K562 (cell line): ENCODE results near the gene SESN2. TPM values are rescaled to one million over a fixed set of nuclear protein-coding genes. Genes with fewer than 3 reads are reported as not detected.
A peak's percentile ranks its signal among the peaks of the same experiment; 100 is the strongest.

ENCODE experiments used
- CC2D1A ChIP-seq: fragments of 450-650 bp; IDR thresholded peaks from 2 replicates; pipeline ENCODE4 v1.6.1; 2017; ENCODE audit warnings: mild to moderate bottlenecking
- CCNT2 ChIP-seq: IDR thresholded peaks from 2 replicates; pipeline ENCODE4 v1.6.1; 2011; ENCODE audit warnings: borderline replicate concordance, low read depth, mild to moderate bottlenecking, moderate library complexity, mixed read lengths, low read length; ENCODE audit not compliant: insufficient read length; ENCODE audit errors: extremely low read depth
- E2F5 ChIP-seq: sonication (generic); formaldehyde crosslinking; IDR thresholded peaks from 2 replicates; pipeline ENCODE4 v1.8.0; 2022; ENCODE audit warnings: mild to moderate bottlenecking, missing genetic modification reagents
- ESRRA ChIP-seq: fragments of 450-650 bp; IDR thresholded peaks from 2 replicates; pipeline ENCODE4 v1.6.1; 2014; ENCODE audit warnings: low read depth, mild to moderate bottlenecking, moderate library complexity, borderline replicate concordance
- GMEB1 ChIP-seq: fragments of 250-450 bp; sonication (Bioruptor Pico); IDR thresholded peaks from 2 replicates; pipeline ENCODE4 v1.4.0; 2020; ENCODE audit warnings: mild to moderate bottlenecking
- HDAC8 ChIP-seq: fragments of 450-650 bp; IDR thresholded peaks from 2 replicates; pipeline ENCODE4 v1.6.1; 2016; ENCODE audit warnings: mild to moderate bottlenecking, missing genetic modification characterization, moderate library complexity, missing compliant biosample characterization
- HDGF ChIP-seq: fragments of 450-650 bp; IDR thresholded peaks from 2 replicates; pipeline ENCODE4 v1.6.1; 2016
- HMBOX1 ChIP-seq: sonication (generic); IDR thresholded peaks from 2 replicates; pipeline ENCODE4 v1.6.1; 2016
- ID3 ChIP-seq, 2 experiments: fragments of 250-450 bp in 1 of 2; fragments of 450-650 bp in 1 of 2; sonication (Bioruptor Pico) in 1 of 2; IDR thresholded peaks; 2 replicates each; pipeline versions ENCODE4 v1.6.1 to v1.8.0; 2016 to 2021; ENCODE audit warnings: mild to moderate bottlenecking in 2 of 2, moderate library complexity in 2 of 2, missing compliant biosample characterization in 1 of 2, missing genetic modification characterization in 1 of 2
- NR1H2 ChIP-seq: sonication (generic); formaldehyde crosslinking; IDR thresholded peaks from 2 replicates; pipeline ENCODE4 v1.4.0; 2020; ENCODE audit warnings: mild to moderate bottlenecking, missing genetic modification reagents
- POLR3A ChIP-seq: IDR thresholded peaks from 2 replicates; pipeline ENCODE4 v1.6.1; 2011; ENCODE audit warnings: borderline replicate concordance, mild to moderate bottlenecking, moderate library complexity; ENCODE audit not compliant: insufficient read length, insufficient read depth; ENCODE audit errors: extremely low read depth
- SIX5 ChIP-seq, 2 experiments: IDR thresholded peaks; 2 replicates each; pipeline ENCODE4 v1.6.1; 2011; ENCODE audit warnings: low read length in 2 of 2, borderline replicate concordance in 1 of 2, low read depth in 1 of 2, mild to moderate bottlenecking in 1 of 2, moderate library complexity in 1 of 2; ENCODE audit not compliant: insufficient read depth in 1 of 2
- SNAPC5 ChIP-seq: fragments of 250-450 bp; sonication (Bioruptor Pico); IDR thresholded peaks from 2 replicates; pipeline ENCODE4 v1.8.0; 2021; ENCODE audit warnings: moderate library complexity, mild to moderate bottlenecking, inconsistent platforms
- SREBF1 ChIP-seq: fragments of 150-350 bp; IDR thresholded peaks from 2 replicates; pipeline ENCODE4 v1.6.1; 2014; ENCODE audit warnings: antibody characterized with exemption, low read depth, low read length, borderline replicate concordance
- TAF1 ChIP-seq: IDR thresholded peaks from 2 replicates; pipeline ENCODE4 v1.6.1; 2011; ENCODE audit warnings: mild to moderate bottlenecking, low read length, moderate library complexity; ENCODE audit not compliant: insufficient read depth, control insufficient read depth, severe bottlenecking; ENCODE audit errors: extremely low read depth
- TCF7L2 ChIP-seq: fragments of 150-350 bp; IDR thresholded peaks from 2 replicates; pipeline ENCODE4 v1.6.1; 2016; ENCODE audit warnings: low read depth, mild to moderate bottlenecking, low read length, moderate library complexity
- ZNF280B ChIP-seq: fragments of 250-450 bp; sonication (Bioruptor Pico); IDR thresholded peaks from 2 replicates; pipeline ENCODE4 v1.5.1; 2021; ENCODE audit warnings: mild to moderate bottlenecking
- ZNF398 ChIP-seq: fragments of 250-450 bp; sonication (Bioruptor Pico); IDR thresholded peaks from 2 replicates; pipeline ENCODE4 v1.8.0; 2021; ENCODE audit warnings: moderate library complexity, mild to moderate bottlenecking, inconsistent platforms
- polyA plus RNA-seq, 8 experiments: library from polyadenylated mRNA; depleted of rRNA in 4 of 8; stranded (reverse) in 5 of 8; unstranded in 3 of 8; fragments of >200 nt; fragmentation: Nextera tagmentation in 2 of 8; fragmentation: Illumina TruSeq in 1 of 8; extraction: Ambion mirVana in 2 of 8; extraction: Trizol in 1 of 8; gene quantifications; 2 replicates each; pipeline versions ENCODE4 v1.2.1 to v1.2.3, GENCODE V29; 2011 to 2014; ENCODE audit warnings: inconsistent platforms in 1 of 8, missing spikeins in 1 of 8
- total RNA-seq, 7 experiments: library from RNA; depleted of rRNA in 6 of 7; stranded (reverse); fragments of >200 nt in 6 of 7; fragmentation: Illumina TruSeq in 2 of 7; extraction: Trizol in 2 of 7; gene quantifications; 2 replicates each; pipeline versions ENCODE4 v1.2.1 to v1.2.3, GENCODE V29; 2011 to 2021; ENCODE audit warnings: low replicate concordance in 1 of 7

SESN2 gene
- total and polyA plus RNA-seq, 9 of the 15 experiments (the other 6 are each of a cell fraction or from before 2014, with no cell fraction given) = 3.7 to 71.3 (median 16.8) TPM

- TF ChIP-seq ZNF398 (no peak), ZNF280B (CRISPR knock-in tag) (no peak), TAF1 (peak; percentile 61), CCNT2 (no peak), HMBOX1 (peak; percentile 96), POLR3A (no peak), ID3 (CRISPR knock-in tag; IDR thresholded peaks at IDR 0.05) (no peak), ID3 (tag; IDR thresholded peaks at IDR 0.05) (0 out of 2 replicates have a peak, but pooled peaks have one; percentile 17), GMEB1 (CRISPR knock-in tag) (no peak), NR1H2 (peak; percentile 76; the same call in 1 of the 2 replicates), SNAPC5 (no peak), HDAC8 (tag) (no peak), TCF7L2 (no peak), HDGF (0 out of 2 replicates have a peak, but pooled peaks have one; percentile 57), SREBF1 (no peak), ESRRA (0 out of 2 replicates have a peak, but pooled peaks have one; percentile 14), SIX5 (IDR thresholded peaks at IDR 0.05; ENCODE audit: borderline replicate concordance in 1 of 2, insufficient read depth in 1 of 2, low read depth in 1 of 2, low read length in 2 of 2) (no peak), CC2D1A (peak; percentile 63), E2F5 (CRISPR knock-in tag) (no peak)
Observed at GRCh38 chr1:28248273-28249012, 10.9 kb upstream of the SESN2 start (continued).
